Muscle layer of duodenum (tissue), 2 donors: ENCODE results near the gene CCDC97.
A peak's percentile ranks its signal among the peaks of the same experiment; 100 is the strongest.
"Not testable (repeated sequence)": the region's sequence is repeated elsewhere in the genome, so short reads cannot be mapped to it uniquely, and the experiment has no call there.

Experiments used
- H3K27ac ChIP-seq: one replicate; pipeline ENCODE4 v1.7.0; 2013; ENCODE audit warnings: mild to moderate bottlenecking, low read length
- H3K27me3 ChIP-seq: one replicate; pipeline ENCODE4 v1.7.0; 2013; ENCODE audit warnings: low read depth, mild to moderate bottlenecking, control low read depth, low read length
- H3K36me3 ChIP-seq, 2 donors: one replicate each; pipeline ENCODE4 v1.7.0; 2013; ENCODE audit warnings: low read length in 2 of 2, control low read depth in 1 of 2, mild to moderate bottlenecking in 1 of 2; ENCODE audit not compliant: insufficient read depth in 2 of 2, control insufficient read depth in 1 of 2
- H3K4me1 ChIP-seq, 2 donors: one replicate each; pipeline ENCODE4 v1.7.0; 2013; ENCODE audit warnings: low read length in 2 of 2, mild to moderate bottlenecking in 2 of 2, control low read depth in 1 of 2, moderate library complexity in 1 of 2; ENCODE audit not compliant: insufficient read depth in 2 of 2, control insufficient read depth in 1 of 2
- H3K4me3 ChIP-seq, 2 donors: one replicate each; pipeline ENCODE4 v1.7.0; 2013; ENCODE audit warnings: low read length in 2 of 2, low read depth in 1 of 2, mild to moderate bottlenecking in 1 of 2
- H3K9me3 ChIP-seq, 2 donors: one replicate each; pipeline ENCODE4 v1.7.0; 2013; ENCODE audit warnings: low read length in 2 of 2, control low read depth in 1 of 2, mild to moderate bottlenecking in 1 of 2; ENCODE audit not compliant: control insufficient read depth in 1 of 2
- donor health status: healthy.

Gene CCDC97

GRCh38 chr19:41346916-41347315, 36.9 kb downstream of the CCDC97 start:
- not testable (repeated sequence) for H3K4me3 ChIP-seq, H3K27ac ChIP-seq, H3K9me3 ChIP-seq, H3K27me3 ChIP-seq
- Histone ChIP-seq H3K36me3 (peaks cover 0 to 36% of the 10 kb centered on the region in 2 donors), H3K4me1 (peaks cover 0 to 15% of the 10 kb centered on the region in 2 donors)

- no peaks in the 10 kb centered on the region for H3K27me3 ChIP-seq
- peaks cover 0 to 29% of the 10 kb centered on the region in 2 donors for H3K4me1 ChIP-seq
- peak overlapping the region; percentile 83 to 95 for H3K4me3 ChIP-seq
- no peaks in the 10 kb centered on the region for H3K9me3 ChIP-seq
- H3K36me3 ChIP-seq = peaks cover 0 to 15% of the 10 kb centered on the region in 2 donors
- H3K27ac ChIP-seq = peak overlapping the region; percentile 31
Measured at GRCh38 chr19:41350735-41351338, 40.9 kb downstream of the CCDC97 start.

GRCh38 chr19:41351339-41352245, 41.6 kb downstream of the CCDC97 start:
- Histone ChIP-seq H3K27ac (peak overlapping the region; percentile 56), H3K9me3 (no peaks in the 10 kb centered on the region), H3K36me3 (peaks cover 0 to 8% of the 10 kb centered on the region in 2 donors), H3K4me1 (peaks cover 0 to 31% of the 10 kb centered on the region in 2 donors), H3K27me3 (no peaks in the 10 kb centered on the region), H3K4me3 (peak overlapping the region; percentile 83 to 95)

- H3K27ac ChIP-seq = no peak overlapping the region
- no peaks in the 10 kb centered on the region for H3K27me3 ChIP-seq
- H3K4me3 ChIP-seq = peak overlapping the region; percentile 83 to 95
- peaks cover 0 to 8% of the 10 kb centered on the region in 2 donors for H3K36me3 ChIP-seq
- H3K9me3 ChIP-seq = no peaks in the 10 kb centered on the region
- peaks cover 0 to 31% of the 10 kb centered on the region in 2 donors for H3K4me1 ChIP-seq
Measured at GRCh38 chr19:41352279-41352608, 42.3 kb downstream of the CCDC97 start.

- H3K27me3 ChIP-seq = no peaks in the 10 kb centered on the region
- H3K36me3 ChIP-seq = peaks cover 0 to 4% of the 10 kb centered on the region in 2 donors
- peaks cover 0 to 31% of the 10 kb centered on the region in 2 donors for H3K4me1 ChIP-seq
- H3K9me3 ChIP-seq = no peaks in the 10 kb centered on the region
- H3K27ac ChIP-seq = peak overlapping the region; percentile 23
- peak overlapping the region; percentile 83 to 95 for H3K4me3 ChIP-seq
Measured at GRCh38 chr19:41352609-41353465, 42.9 kb downstream of the CCDC97 start.

- Histone ChIP-seq H3K4me1 (peaks cover 0 to 28% of the 10 kb centered on the region in 2 donors), H3K27me3 (no peaks in the 10 kb centered on the region), H3K27ac (peak within 1 kb of the TSS; percentile 23)
Measured at GRCh38 chr19:41353466-41354342, 43.7 kb downstream of the CCDC97 start, which contains the start of gene TGFB1. Gene TGFB1 (minus strand): TSS chr19:41353922. CDS start chr19:41353044, 878 bp downstream.

GRCh38 chr19:41354343-41354953, 44.5 kb downstream of the CCDC97 start:
- no peaks in the 10 kb centered on the region for H3K27me3 ChIP-seq
- H3K27ac ChIP-seq = no peak overlapping the region
- no peaks in the 10 kb centered on the region for H3K9me3 ChIP-seq
- H3K36me3 ChIP-seq = no peaks in the 10 kb centered on the region
- H3K4me1 ChIP-seq = peaks cover 0 to 28% of the 10 kb centered on the region in 2 donors
- peak overlapping the region; percentile 39 to 95 for H3K4me3 ChIP-seq

More at GRCh38 chr19:41353466-41354342, 43.7 kb downstream of the CCDC97 start, which contains the start of gene TGFB1:
- Histone ChIP-seq H3K36me3 (no peaks in the 10 kb centered on the region), H3K9me3 (no peaks in the 10 kb centered on the region), H3K4me3 (peak within 1 kb of the TSS; percentile 83 to 95)

- Histone ChIP-seq H3K4me1 (peaks cover 0 to 25% of the 10 kb centered on the region in 2 donors), H3K27ac (no peak overlapping the region), H3K4me3 (no peak overlapping the region), H3K9me3 (no peaks in the 10 kb centered on the region), H3K36me3 (no peaks in the 10 kb centered on the region), H3K27me3 (no peaks in the 10 kb centered on the region)
Measured at GRCh38 chr19:41355035-41355434, 45.1 kb downstream of the CCDC97 start.

GRCh38 chr19:41355802-41356201, 45.8 kb downstream of the CCDC97 start:
- H3K27me3 ChIP-seq = no peaks in the 10 kb centered on the region
- no peaks in the 10 kb centered on the region for H3K36me3 ChIP-seq
- no peak overlapping the region for H3K27ac ChIP-seq
- no peaks in the 10 kb centered on the region for H3K9me3 ChIP-seq
- no peak overlapping the region for H3K4me3 ChIP-seq
- peaks cover 0 to 19% of the 10 kb centered on the region in 2 donors for H3K4me1 ChIP-seq
